ENCODE measurements around the gene AGFG2. TPM values are rescaled to one million over a fixed set of nuclear protein-coding genes. Genes with fewer than 3 reads are reported as not detected.

AGFG2 gene, protein sequence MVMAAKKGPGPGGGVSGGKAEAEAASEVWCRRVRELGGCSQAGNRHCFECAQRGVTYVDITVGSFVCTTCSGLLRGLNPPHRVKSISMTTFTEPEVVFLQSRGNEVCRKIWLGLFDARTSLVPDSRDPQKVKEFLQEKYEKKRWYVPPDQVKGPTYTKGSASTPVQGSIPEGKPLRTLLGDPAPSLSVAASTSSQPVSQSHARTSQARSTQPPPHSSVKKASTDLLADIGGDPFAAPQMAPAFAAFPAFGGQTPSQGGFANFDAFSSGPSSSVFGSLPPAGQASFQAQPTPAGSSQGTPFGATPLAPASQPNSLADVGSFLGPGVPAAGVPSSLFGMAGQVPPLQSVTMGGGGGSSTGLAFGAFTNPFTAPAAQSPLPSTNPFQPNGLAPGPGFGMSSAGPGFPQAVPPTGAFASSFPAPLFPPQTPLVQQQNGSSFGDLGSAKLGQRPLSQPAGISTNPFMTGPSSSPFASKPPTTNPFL
- total RNA-seq: 10 to 100 TPM; 14.1 to 16.0 TPM

GRCh38 chr7:100538654-100539435 lies at the start of gene AGFG2:
Gene AGFG2 (plus strand): TSS chr7:100539203. CDS start chr7:100539347, 144 bp downstream.

GRCh38 chr7:100573691-100574361 lies 34.8 kb downstream of the AGFG2 start, which contains the start of gene SAP25:
Gene SAP25 (minus strand): TSS chr7:100573900. CDS start chr7:100573742, 158 bp downstream.

DNA sequence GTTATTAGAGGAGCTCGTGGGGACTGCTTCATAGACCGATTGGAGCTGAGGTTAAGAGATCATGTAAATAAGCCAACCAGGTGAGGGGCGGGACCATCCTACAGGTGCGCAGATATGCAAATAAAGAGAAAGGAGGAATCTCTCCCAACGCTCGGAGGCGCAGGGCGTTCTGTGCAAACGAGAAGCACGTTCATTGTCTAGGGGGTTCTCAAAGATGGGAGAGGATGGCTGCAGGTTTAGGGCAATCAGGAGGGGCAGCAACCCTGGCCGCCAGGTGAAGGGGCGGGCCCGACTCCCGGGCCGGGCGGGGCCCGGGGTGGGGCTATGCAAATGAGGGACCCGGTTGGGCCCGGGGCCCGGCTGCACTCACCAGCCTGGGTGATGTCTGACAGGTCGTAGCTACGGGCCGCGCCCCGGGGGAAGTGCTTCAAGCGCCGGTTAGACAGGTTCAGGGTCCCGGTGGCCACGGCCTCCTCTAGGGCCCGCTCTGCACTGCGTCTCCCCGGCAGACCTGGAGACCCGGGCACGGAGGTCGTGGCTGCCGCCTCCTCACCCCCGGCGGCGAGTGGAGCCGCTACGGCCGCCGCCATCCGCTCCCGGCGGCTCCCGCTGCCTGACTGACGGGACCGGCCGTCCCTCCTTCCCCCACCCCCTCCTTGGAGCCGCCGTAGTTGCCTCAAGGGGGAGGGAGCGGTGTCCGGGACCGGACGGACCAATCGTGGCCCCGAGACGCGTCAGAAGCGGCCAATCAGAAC lies 46.7 kb downstream of the AGFG2 start, which contains the start of gene LRCH4:
Gene LRCH4 (minus strand): TSS at position 619 of the 755 bp plus-strand sequence. CDS start 29 bp downstream, at position 590.

GRCh38 chr7:100586266-100587025 lies 47.4 kb downstream of the AGFG2 start, which contains the start of gene FBXO24:
Gene FBXO24 (plus strand): TSS chr7:100586328. CDS start chr7:100586626, 298 bp downstream.

DNA sequence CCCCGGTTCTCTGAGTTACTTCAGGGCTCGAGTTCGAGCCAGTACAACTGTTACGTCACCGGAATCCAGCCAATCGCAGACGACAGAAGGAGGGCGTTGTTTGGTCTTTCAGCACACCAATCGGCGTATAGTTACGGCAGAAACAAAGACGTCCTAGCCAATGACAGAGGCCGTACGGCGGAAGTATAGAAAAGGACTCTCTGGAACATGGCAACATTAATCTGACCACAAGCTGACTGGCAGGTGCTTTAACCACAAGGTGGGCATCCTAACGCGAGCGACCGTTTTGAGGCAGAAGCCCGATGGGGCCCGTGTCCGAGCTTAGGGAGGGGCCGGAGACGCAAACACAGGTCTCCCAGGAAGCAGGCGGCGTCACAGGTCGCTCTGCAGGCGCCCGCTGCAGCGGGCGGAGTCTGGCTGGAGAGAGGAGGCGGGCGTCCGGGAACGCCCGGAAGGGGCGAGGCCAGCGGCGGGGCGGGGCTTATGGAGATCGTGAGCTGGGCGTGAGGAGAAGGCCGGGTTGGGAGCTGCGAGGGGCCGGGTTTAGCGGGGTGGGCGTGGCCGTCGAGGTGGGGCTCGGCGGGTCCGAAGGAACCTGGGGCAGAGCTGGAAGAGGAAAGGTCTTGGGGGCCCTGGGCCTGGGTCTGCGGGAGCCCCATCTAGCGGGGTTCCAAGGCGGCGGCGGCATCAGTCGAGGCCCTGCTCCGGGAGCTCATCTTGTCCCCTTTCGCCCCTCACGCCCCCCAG lies 73.2 kb downstream of the AGFG2 start, which contains the start of gene MOSPD3:
Gene MOSPD3 (plus strand): TSS at position 558 of the 747 bp plus-strand sequence. CDS start 252 bp downstream, outside the sequence.

Small RNA genes lying within 50 kb of the gene (small RNA-seq; reads per million reads assigned to genes)
- gene RN7SL416P (0 reads per million in 2 donors), gene SAP25 (0 reads per million in 2 donors)

Other genes with a start within 250 kb of the AGFG2 start
- gene SPDYE3, start 231.5 kb upstream of the AGFG2 start, total RNA-seq: not detected
- 10 to 100 TPM; 12.7 to 21.0 TPM for gene PILRB, start 181.1 kb upstream of the AGFG2 start, total RNA-seq
- gene PILRA, start 165.7 kb upstream of the AGFG2 start, total RNA-seq: not detected
- 1 to 10 TPM in 1 of 2 donors, under 1 TPM in 1; 0.33 to 3.1 TPM for gene ZCWPW1, start 110.5 kb upstream of the AGFG2 start, total RNA-seq
- 10 to 100 TPM; 24.3 to 28.6 TPM for gene MEPCE, start 109.4 kb upstream of the AGFG2 start, total RNA-seq
- 10 to 100 TPM; 15.8 to 22.6 TPM for gene PPP1R35, start 102.7 kb upstream of the AGFG2 start, total RNA-seq
- under 1 TPM in 1 of 2 donors, not detected in 1; 0.33 TPM for gene SPACDR, start 74.9 kb upstream of the AGFG2 start, total RNA-seq
- 10 to 100 TPM; 38.0 to 46.1 TPM for gene TSC22D4, start 60.0 kb upstream of the AGFG2 start, total RNA-seq
- gene NYAP1, start 55.3 kb upstream of the AGFG2 start, total RNA-seq: under 1 TPM; under 0.01 to 0.33 TPM
- gene SAP25, start 34.7 kb downstream of the AGFG2 start, total RNA-seq: not detected
- gene LRCH4, start 46.9 kb downstream of the AGFG2 start, total RNA-seq: 10 to 100 TPM; 25.0 to 40.6 TPM
- under 1 TPM; under 0.01 to 0.69 TPM for gene FBXO24, start 47.1 kb downstream of the AGFG2 start, total RNA-seq
- gene PCOLCE, start 63.2 kb downstream of the AGFG2 start, total RNA-seq: 1 to 10 TPM in 1 of 2 donors, under 1 TPM in 1; 0.33 to 2.4 TPM
- 1 to 10 TPM; 4.7 to 7.2 TPM for gene MOSPD3, start 73.3 kb downstream of the AGFG2 start, total RNA-seq
- gene TFR2, start 102.3 kb downstream of the AGFG2 start, total RNA-seq: under 1 TPM; 0.34 to 1.00 TPM
- gene ACTL6B, start 117.2 kb downstream of the AGFG2 start, total RNA-seq: not detected
- 100 to 1,000 TPM in 1 of 2 donors, 10 to 100 TPM in 1; 69.2 to 105 TPM for gene GNB2, start 134.5 kb downstream of the AGFG2 start, total RNA-seq
- gene GIGYF1, start 155.0 kb downstream of the AGFG2 start, total RNA-seq: 10 to 100 TPM; 14.3 to 17.9 TPM
- 10 to 100 TPM; 35.4 to 73.9 TPM for gene POP7, start 166.9 kb downstream of the AGFG2 start, total RNA-seq
- not detected for gene EPO, start 181.3 kb downstream of the AGFG2 start, total RNA-seq
- gene ZAN, start 194.4 kb downstream of the AGFG2 start, total RNA-seq: not detected